ENCODE results near the gene P2RY12.

P2RY12 gene

GRCh38 chr3:151318991-151319390, 65.6 kb downstream of the P2RY12 start:
- Histone ChIP-seq H3K9me3 (ENCODE audit: insufficient read depth, low read length) (no peaks in the 10 kb centered on the region), H3K4me3 (ENCODE audit: low read length) (no peak overlapping the region), H3K27me3 (ENCODE audit: low read depth, low read length) (no peaks in the 10 kb centered on the region), H3K79me2 (ENCODE audit: low read length) (no peaks in the 10 kb centered on the region), H3K9ac (ENCODE audit: low read length) (no peak overlapping the region), H3K36me3 (replicated peaks; ENCODE audit: low read depth, low read length) (no peaks in the 10 kb centered on the region), H3K4me1 (ENCODE audit: low read length) (peaks cover 38% of the 10 kb centered on the region), H4K20me1 (ENCODE audit: insufficient read depth, low read length) (no peaks in the 10 kb centered on the region), H3K27ac (ENCODE audit: low read length) (no peak overlapping the region), H3K4me2 (ENCODE audit: low read length) (no peak overlapping the region), H2AFZ (ENCODE audit: low read depth, low read length) (no peak overlapping the region)
- TF ChIP-seq CTCF (IDR thresholded peaks at IDR 0.05; ENCODE audit: low read depth, low read length), result no peak
- no peak for TF ChIP-seq EZH2phosphoT487 (IDR thresholded peaks at IDR 0.05; ENCODE audit: low read depth)

DNA sequence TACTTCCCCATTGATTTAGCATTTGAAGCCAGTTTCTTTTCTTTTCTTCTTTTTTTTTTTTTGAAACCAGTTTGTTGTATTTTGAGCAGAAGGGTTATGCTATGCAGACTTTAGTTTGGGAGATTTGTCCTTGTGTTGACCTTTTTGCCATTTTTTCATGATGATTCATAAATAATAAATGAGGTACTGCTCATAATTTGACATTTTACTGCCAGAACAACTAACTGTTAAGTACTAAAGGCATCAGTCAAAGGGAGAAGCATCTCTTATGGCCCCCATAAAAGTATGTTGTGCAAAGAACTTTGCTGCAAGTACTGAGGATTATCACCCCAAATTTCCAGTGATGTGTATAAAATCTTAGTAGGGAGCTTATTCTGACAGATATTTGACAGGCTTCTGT, 66.2 kb downstream of the P2RY12 start:
- Histone ChIP-seq H3K27ac (ENCODE audit: low read length) (no peak overlapping the region), H3K4me2 (ENCODE audit: low read length) (no peak overlapping the region), H3K79me2 (ENCODE audit: low read length) (no peaks in the 10 kb centered on the region), H3K9me3 (ENCODE audit: insufficient read depth, low read length) (no peaks in the 10 kb centered on the region), H3K27me3 (ENCODE audit: low read depth, low read length) (no peaks in the 10 kb centered on the region), H3K9ac (ENCODE audit: low read length) (no peak overlapping the region), H2AFZ (ENCODE audit: low read depth, low read length) (no peak overlapping the region), H3K4me3 (ENCODE audit: low read length) (no peak overlapping the region), H3K4me1 (ENCODE audit: low read length) (peaks cover 38% of the 10 kb centered on the region), H4K20me1 (ENCODE audit: insufficient read depth, low read length) (no peaks in the 10 kb centered on the region), H3K36me3 (replicated peaks; ENCODE audit: low read depth, low read length) (no peaks in the 10 kb centered on the region)
- TF ChIP-seq CTCF (IDR thresholded peaks at IDR 0.05; ENCODE audit: low read depth, low read length), result no peak
- no peak for TF ChIP-seq EZH2phosphoT487 (IDR thresholded peaks at IDR 0.05; ENCODE audit: low read depth)

GRCh38 chr3:151316267-151316991, 68.1 kb downstream of the P2RY12 start, which contains the start of gene GPR87:
Gene GPR87 (minus strand): TSS chr3:151316820. CDS start chr3:151300100, 16,720 bp downstream.
- Histone ChIP-seq H3K4me2 (ENCODE audit: low read length) (peak within 1 kb of the TSS; percentile 67), H3K9me3 (ENCODE audit: insufficient read depth, low read length) (no peaks in the 10 kb centered on the region), H3K36me3 (replicated peaks; ENCODE audit: low read depth, low read length) (no peaks in the 10 kb centered on the region), H2AFZ (ENCODE audit: low read depth, low read length) (peak within 1 kb of the TSS; percentile 17), H4K20me1 (ENCODE audit: insufficient read depth, low read length) (no peaks in the 10 kb centered on the region), H3K4me3 (ENCODE audit: low read length) (peak within 1 kb of the TSS; percentile 28), H3K79me2 (ENCODE audit: low read length) (no peaks in the 10 kb centered on the region), H3K27me3 (ENCODE audit: low read depth, low read length) (no peaks in the 10 kb centered on the region), H3K9ac (ENCODE audit: low read length) (peak within 1 kb of the TSS; percentile 7; the same call in 1 of the 2 replicates), H3K4me1 (ENCODE audit: low read length) (peaks cover 33% of the 10 kb centered on the region), H3K27ac (ENCODE audit: low read length) (peak within 1 kb of the TSS; percentile 16; the same call in 1 of the 2 replicates)
- TF ChIP-seq EZH2phosphoT487 (IDR thresholded peaks at IDR 0.05; ENCODE audit: low read depth), result no peak
- TF ChIP-seq CTCF (IDR thresholded peaks at IDR 0.05; ENCODE audit: low read depth, low read length), result no peak

DNA sequence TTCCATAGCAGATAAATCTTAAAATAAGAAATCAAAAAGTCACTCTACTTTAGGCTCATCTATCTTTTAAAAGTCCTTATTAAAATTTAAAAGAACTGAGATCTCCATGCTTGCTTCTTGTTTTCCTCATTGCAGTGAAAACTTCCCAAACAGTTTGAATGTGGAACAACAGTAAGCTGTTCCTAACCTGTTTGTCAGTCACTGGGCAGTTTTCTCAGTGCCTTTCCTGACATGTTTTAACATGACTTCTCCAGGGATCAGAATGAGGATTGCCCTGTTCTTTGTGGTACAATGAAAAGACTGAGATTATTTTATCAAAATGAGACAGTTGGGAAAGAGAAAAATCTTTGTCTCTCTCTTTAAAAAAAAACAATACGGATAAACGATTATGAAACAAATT, 68.7 kb downstream of the P2RY12 start:
- Histone ChIP-seq H3K9ac (ENCODE audit: low read length) (no peak overlapping the region), H3K4me1 (ENCODE audit: low read length) (peaks cover 27% of the 10 kb centered on the region), H3K4me2 (ENCODE audit: low read length) (no peak overlapping the region)

More for the DNA sequence above, 68.7 kb downstream of the P2RY12 start:
- H4K20me1 ChIP-seq (ENCODE audit: insufficient read depth, low read length), result no peaks in the 10 kb centered on the region
- H3K79me2 ChIP-seq (ENCODE audit: low read length), result no peaks in the 10 kb centered on the region
- H3K4me3 ChIP-seq (ENCODE audit: low read length), result no peak overlapping the region
- no peaks in the 10 kb centered on the region for H3K9me3 ChIP-seq (ENCODE audit: insufficient read depth, low read length)
- H3K36me3 ChIP-seq (replicated peaks; ENCODE audit: low read depth, low read length), result no peaks in the 10 kb centered on the region
- H3K27me3 ChIP-seq (ENCODE audit: low read depth, low read length), result no peaks in the 10 kb centered on the region
- no peak overlapping the region for H3K27ac ChIP-seq (ENCODE audit: low read length)
- H2AFZ ChIP-seq (ENCODE audit: low read depth, low read length), result no peak overlapping the region
- TF ChIP-seq EZH2phosphoT487 (IDR thresholded peaks at IDR 0.05; ENCODE audit: low read depth) (no peak), CTCF (IDR thresholded peaks at IDR 0.05; ENCODE audit: low read depth, low read length) (no peak)

Data from OCI-LY3 (cell line).